Peyer's patch (tissue), 4 donors: ENCODE data around the gene RFX5. TPM values are rescaled to one million over a fixed set of nuclear protein-coding genes. Genes with fewer than 3 reads are reported as not detected.

ENCODE experiments used
- DNase-seq, 3 donors: peaks; one replicate each; pipeline ENCODE4 v3.0.0-alpha.2; 2017 to 2019
- H3K27ac ChIP-seq, 4 donors: fragments of 200-600 bp; sonication (generic); one replicate each; pipeline ENCODE4 v1.5.1; 2016 to 2019
- H3K27me3 ChIP-seq, 2 donors: fragments of 200-600 bp; sonication (generic); one replicate each; pipeline ENCODE4 v1.5.1; 2019
- H3K36me3 ChIP-seq, 3 donors: fragments of 200-600 bp; sonication (generic); one replicate each; pipeline ENCODE4 v1.5.1; 2016 to 2019
- H3K4me1 ChIP-seq, 4 donors: fragments of 200-600 bp; sonication (generic); one replicate each; pipeline ENCODE4 v1.5.1; 2016 to 2019
- H3K4me3 ChIP-seq, 4 donors: fragments of 200-600 bp; sonication (generic); 1 replicate in 3 of 4; 2 replicates in 1 of 4; pipeline ENCODE4 v1.5.1; 2016 to 2019; ENCODE audit warnings: mild to moderate bottlenecking in 1 of 4
- H3K9me3 ChIP-seq, 4 donors: fragments of 200-600 bp; sonication (generic); one replicate each; pipeline ENCODE4 v1.5.1; 2016 to 2019; ENCODE audit warnings: mild to moderate bottlenecking in 1 of 4
- POLR2A ChIP-seq, 2 donors: fragments of 450-650 bp; IDR thresholded peaks; one replicate each; pipeline ENCODE4 v1.5.1; 2017; ENCODE audit warnings: antibody characterized with exemption in 2 of 2, mild to moderate bottlenecking in 2 of 2, moderate library complexity in 2 of 2
- total RNA-seq, 4 donors: library from RNA; depleted of rRNA; stranded (reverse); fragments of >200 nt; gene quantifications; one replicate each; pipeline ENCODE4 v1.1.0, GENCODE V29; 2016
- TF ChIP-seq, protein P1 (sequence below), 6 experiments: fragments of 450-650 bp in 4 of 6; fragments of 200-600 bp in 2 of 6; sonication (generic) in 1 of 6; IDR thresholded peaks; one replicate each; pipeline ENCODE4 v1.5.1; 2017 to 2019; ENCODE audit warnings: antibody characterized with exemption in 6 of 6, mild to moderate bottlenecking in 3 of 6, moderate library complexity in 1 of 6

The RFX5 gene
- total RNA-seq, 4 donors from 2014 or later: 35.6 to 187 (median 42.0) TPM

DNA sequence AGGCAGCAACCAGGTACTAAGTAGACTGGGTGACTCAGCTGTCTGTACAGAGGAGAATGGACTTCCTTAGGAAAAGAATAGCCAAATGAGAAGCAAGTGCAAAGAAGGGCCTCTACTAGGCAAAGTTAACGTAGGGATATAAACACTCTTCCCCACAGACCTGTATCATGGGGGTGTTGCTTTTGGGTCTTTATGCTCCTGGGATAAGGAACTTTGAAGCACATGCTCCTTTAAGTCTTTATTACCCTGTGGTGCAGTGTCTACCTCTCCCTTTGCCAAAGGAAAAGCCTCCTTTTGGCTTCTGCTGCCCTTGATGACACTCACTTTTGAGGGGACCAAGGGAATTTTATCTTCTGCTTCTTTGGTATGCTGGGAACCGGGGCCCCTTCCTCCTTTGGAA, 5.0 kb downstream of the RFX5 start:
- H3K27me3 ChIP-seq: no peaks in the 10 kb centered on the region

DNA sequence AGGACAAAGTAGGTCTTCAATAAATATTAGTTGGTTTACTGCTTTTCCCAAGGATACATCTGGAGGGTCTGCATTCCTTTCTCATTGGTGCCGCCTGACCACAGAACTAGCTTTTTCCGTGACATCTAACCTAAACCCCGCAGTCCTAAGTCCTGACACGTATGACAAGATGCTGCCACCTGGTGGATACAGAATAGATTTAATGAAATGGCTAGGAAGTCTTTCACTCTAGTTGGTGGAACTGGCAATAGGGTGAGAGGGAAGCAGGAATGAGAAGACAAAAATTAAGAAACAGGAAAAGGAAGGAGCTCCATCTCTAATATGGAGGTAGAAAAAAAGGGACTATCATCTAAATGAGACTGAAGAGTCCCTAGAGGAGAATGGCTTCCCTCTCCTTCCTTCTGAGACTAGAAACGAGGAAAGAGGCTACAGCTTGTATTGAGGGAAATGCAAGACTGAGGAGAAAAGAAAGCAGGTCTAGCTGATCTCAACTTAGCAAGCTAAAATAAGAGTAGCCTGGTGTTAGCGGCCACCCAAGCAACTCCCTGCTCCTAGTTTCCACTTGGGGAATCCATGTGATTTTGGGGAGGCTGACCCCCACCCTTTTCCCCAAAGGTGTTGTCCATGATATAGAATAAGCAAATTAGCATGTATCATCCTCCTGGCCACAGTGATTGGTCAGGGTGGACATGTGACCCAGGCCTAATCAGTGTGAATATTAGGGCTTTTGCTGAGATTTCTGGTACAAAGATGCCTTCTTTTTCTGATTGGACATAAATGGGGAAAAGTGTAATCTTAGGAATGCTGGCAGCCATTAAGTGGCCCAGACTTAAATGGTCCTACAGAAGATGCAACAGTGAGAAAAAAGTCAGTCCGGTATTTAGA, 5.9 kb downstream of the RFX5 start:
- DNase-seq: peak in 2 of 3 donors; percentile 31 to 71
- TF ChIP-seq, protein P1, sequence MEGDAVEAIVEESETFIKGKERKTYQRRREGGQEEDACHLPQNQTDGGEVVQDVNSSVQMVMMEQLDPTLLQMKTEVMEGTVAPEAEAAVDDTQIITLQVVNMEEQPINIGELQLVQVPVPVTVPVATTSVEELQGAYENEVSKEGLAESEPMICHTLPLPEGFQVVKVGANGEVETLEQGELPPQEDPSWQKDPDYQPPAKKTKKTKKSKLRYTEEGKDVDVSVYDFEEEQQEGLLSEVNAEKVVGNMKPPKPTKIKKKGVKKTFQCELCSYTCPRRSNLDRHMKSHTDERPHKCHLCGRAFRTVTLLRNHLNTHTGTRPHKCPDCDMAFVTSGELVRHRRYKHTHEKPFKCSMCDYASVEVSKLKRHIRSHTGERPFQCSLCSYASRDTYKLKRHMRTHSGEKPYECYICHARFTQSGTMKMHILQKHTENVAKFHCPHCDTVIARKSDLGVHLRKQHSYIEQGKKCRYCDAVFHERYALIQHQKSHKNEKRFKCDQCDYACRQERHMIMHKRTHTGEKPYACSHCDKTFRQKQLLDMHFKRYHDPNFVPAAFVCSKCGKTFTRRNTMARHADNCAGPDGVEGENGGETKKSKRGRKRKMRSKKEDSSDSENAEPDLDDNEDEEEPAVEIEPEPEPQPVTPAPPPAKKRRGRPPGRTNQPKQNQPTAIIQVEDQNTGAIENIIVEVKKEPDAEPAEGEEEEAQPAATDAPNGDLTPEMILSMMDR (IDR thresholded peaks at IDR 0.05): peak; percentile 61 to 89 (median 78)
- TF ChIP-seq POLR2A (IDR thresholded peaks at IDR 0.05): no peak
- peaks cover 0 to 15% (median 3%) of the 10 kb centered on the region in 4 donors for H3K4me1 ChIP-seq
- peak overlapping the region in 1 of 4 donors; percentile 14 for H3K27ac ChIP-seq
- H3K36me3 ChIP-seq: peaks cover 0 to 31% (median 0%) of the 10 kb centered on the region in 3 donors
- H3K27me3 ChIP-seq: no peaks in the 10 kb centered on the region
- no peaks in the 10 kb centered on the region for H3K9me3 ChIP-seq
- no peak overlapping the region for H3K4me3 ChIP-seq

More for the DNA sequence above, 5.0 kb downstream of the RFX5 start:
- no peak for DNase-seq
- H3K36me3 ChIP-seq: peaks cover 0 to 31% (median 0%) of the 10 kb centered on the region in 3 donors
- H3K4me1 ChIP-seq: peaks cover 0 to 21% (median 5%) of the 10 kb centered on the region in 4 donors
- TF ChIP-seq POLR2A (IDR thresholded peaks at IDR 0.05): no peak
- TF ChIP-seq, protein P1 (IDR thresholded peaks at IDR 0.05): no peak
- H3K9me3 ChIP-seq: no peaks in the 10 kb centered on the region
- no peak overlapping the region for H3K27ac ChIP-seq
- H3K4me3 ChIP-seq: no peak overlapping the region

GRCh38 chr1:151336556-151336955, 10.5 kb downstream of the RFX5 start:
- H3K27me3 ChIP-seq: no peaks in the 10 kb centered on the region
- no peaks in the 10 kb centered on the region for H3K9me3 ChIP-seq
- no peak for DNase-seq
- peaks cover 0 to 10% (median 0%) of the 10 kb centered on the region in 4 donors for H3K4me1 ChIP-seq
- TF ChIP-seq POLR2A (IDR thresholded peaks at IDR 0.05): no peak
- TF ChIP-seq, protein P1 (IDR thresholded peaks at IDR 0.05): no peak
- no peak overlapping the region for H3K4me3 ChIP-seq
- no peaks in the 10 kb centered on the region for H3K36me3 ChIP-seq
- H3K27ac ChIP-seq: no peak overlapping the region

DNA sequence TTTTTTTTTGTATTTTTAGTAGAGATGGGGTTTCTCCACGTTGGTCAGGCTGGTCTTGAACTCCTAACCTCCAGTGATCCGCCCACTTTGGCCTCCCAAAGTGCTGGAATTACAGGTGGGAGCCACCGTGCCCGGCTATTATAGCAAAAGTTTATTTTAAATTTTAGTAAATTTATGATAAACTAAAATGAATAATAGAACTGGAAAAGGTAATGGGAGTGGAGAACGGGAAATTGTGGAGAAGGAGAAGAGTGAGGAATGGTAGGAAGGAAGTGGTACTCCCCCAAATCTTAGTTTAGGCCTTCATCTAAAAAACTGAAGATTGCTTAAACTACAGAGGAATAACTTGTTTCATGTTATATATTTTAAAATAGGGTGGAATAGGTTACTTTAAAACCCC, 12.2 kb downstream of the RFX5 start:
- Histone ChIP-seq H3K27ac (no peak overlapping the region), H3K4me1 (no peaks in the 10 kb centered on the region), H3K4me3 (no peak overlapping the region), H3K9me3 (no peaks in the 10 kb centered on the region), H3K36me3 (no peaks in the 10 kb centered on the region), H3K27me3 (no peaks in the 10 kb centered on the region)
- no peak for DNase-seq
- TF ChIP-seq, protein P1 (IDR thresholded peaks at IDR 0.05): no peak
- TF ChIP-seq POLR2A (IDR thresholded peaks at IDR 0.05): no peak

GRCh38 chr1:151327903-151328674, 19.0 kb downstream of the RFX5 start:
- Histone ChIP-seq H3K36me3 (peaks cover 0 to 24% (median 0%) of the 10 kb centered on the region in 3 donors), H3K4me3 (peak overlapping the region; percentile 59 to 85 (median 76)), H3K27ac (peak overlapping the region; percentile 83 to 91 (median 88)), H3K4me1 (peaks cover 0 to 25% (median 4%) of the 10 kb centered on the region in 4 donors), H3K27me3 (no peaks in the 10 kb centered on the region), H3K9me3 (no peaks in the 10 kb centered on the region)
- no peak for TF ChIP-seq POLR2A (IDR thresholded peaks at IDR 0.05)
- TF ChIP-seq, protein P1 (IDR thresholded peaks at IDR 0.05): no peak
- peak in 2 of 3 donors; percentile 50 to 60 for DNase-seq
